Astrocyte (in vitro differentiated cells and primary cell): ENCODE data around the gene CD70. TPM values are rescaled to one million over a fixed set of nuclear protein-coding genes. Genes with fewer than 3 reads are reported as not detected.
A peak's percentile ranks its signal among the peaks of the same experiment; 100 is the strongest.
"Not testable (repeated sequence)": the region's sequence is repeated elsewhere in the genome, so short reads cannot be mapped to it uniquely, and the experiment has no call there.

Experiments
- DNase-seq: peaks from one replicate; pipeline ENCODE4 v3.0.0-alpha.2; 2010; ENCODE audit warnings: low read depth
- FAIRE-seq: peaks from 2 replicates; lab custom pipeline; 2011; peaks lifted over from hg19 to GRCh38; lab: Jason Lieb, UNC
- H2AFZ ChIP-seq: 2 replicates; pipeline ENCODE4 v1.6.0; 2012; ENCODE audit warnings: low read depth, low read length, inconsistent platforms
- H3K27ac ChIP-seq: 2 replicates; pipeline ENCODE4 v1.5.1; 2011; ENCODE audit warnings: low read depth, low read length, inconsistent platforms
- H3K27me3 ChIP-seq: 2 replicates; pipeline ENCODE4 v1.6.0; 2011; ENCODE audit warnings: low read length, inconsistent platforms; ENCODE audit not compliant: insufficient read depth
- H3K36me3 ChIP-seq: 2 replicates; pipeline ENCODE4 v1.5.1; 2011; ENCODE audit warnings: low read length, inconsistent platforms; ENCODE audit not compliant: insufficient read depth
- H3K4me1 ChIP-seq: 2 replicates; pipeline ENCODE4 v1.5.1; 2011; ENCODE audit warnings: low read length, inconsistent platforms; ENCODE audit not compliant: insufficient read depth
- H3K4me2 ChIP-seq: 2 replicates; pipeline ENCODE4 v1.6.0; 2012; ENCODE audit warnings: low read length, inconsistent platforms
- H3K4me3 ChIP-seq: 2 replicates; pipeline ENCODE4 v1.5.1; 2011; ENCODE audit warnings: low read depth, mild to moderate bottlenecking, low read length, inconsistent platforms; ENCODE audit not compliant: insufficient read depth
- H3K79me2 ChIP-seq: 2 replicates; pipeline ENCODE4 v1.6.0; 2012; ENCODE audit warnings: mild to moderate bottlenecking, low read length, inconsistent platforms; ENCODE audit not compliant: insufficient read depth
- H3K9ac ChIP-seq: 2 replicates; pipeline ENCODE4 v1.6.0; 2012; ENCODE audit warnings: mild to moderate bottlenecking, low read length, inconsistent platforms
- H3K9me3 ChIP-seq: 2 replicates; pipeline ENCODE4 v1.5.1; 2012; ENCODE audit warnings: low read depth, mild to moderate bottlenecking, low read length, inconsistent platforms; ENCODE audit not compliant: insufficient read depth
- H4K20me1 ChIP-seq: 2 replicates; pipeline ENCODE4 v1.6.0; 2012; ENCODE audit warnings: low read length, inconsistent platforms; ENCODE audit not compliant: insufficient read depth
- H3K27ac Mint-ChIP-seq: one replicate; pipeline ENCODE4 v1.8.0; 2021; ENCODE audit warnings: mild to moderate bottlenecking, mixed read lengths; ENCODE audit not compliant: unreplicated experiment
- H3K27me3 Mint-ChIP-seq: one replicate; pipeline ENCODE4 v1.8.0; 2021; ENCODE audit warnings: low read depth, mixed read lengths; ENCODE audit not compliant: unreplicated experiment
- H3K36me3 Mint-ChIP-seq: one replicate; pipeline ENCODE4 v1.8.0; 2021; ENCODE audit warnings: low read depth, mixed read lengths; ENCODE audit not compliant: unreplicated experiment
- H3K4me1 Mint-ChIP-seq: one replicate; pipeline ENCODE4 v1.8.0; 2021; ENCODE audit warnings: low read depth, mixed read lengths; ENCODE audit not compliant: unreplicated experiment
- H3K4me3 Mint-ChIP-seq: one replicate; pipeline ENCODE4 v1.8.0; 2021; ENCODE audit warnings: mild to moderate bottlenecking, moderate library complexity, mixed read lengths; ENCODE audit not compliant: unreplicated experiment
- H3K9me3 Mint-ChIP-seq: one replicate; pipeline ENCODE4 v1.8.0; 2021; ENCODE audit warnings: mild to moderate bottlenecking, mixed read lengths; ENCODE audit not compliant: unreplicated experiment
- EZH2 ChIP-seq: IDR thresholded peaks from 2 replicates; pipeline ENCODE4 v1.6.1; 2012; ENCODE audit warnings: mild to moderate bottlenecking, low read length, inconsistent platforms; ENCODE audit not compliant: insufficient read depth
- total RNA-seq: library from RNA; stranded (reverse); gene quantifications from 2 replicates; pipeline ENCODE4 v1.2.1, GENCODE V29; 2021
- TF ChIP-seq, protein P1 (sequence below): IDR thresholded peaks from 2 replicates; pipeline ENCODE4 v1.5.1; 2011; ENCODE audit warnings: low read depth, mild to moderate bottlenecking, inconsistent platforms, low read length, moderate library complexity; ENCODE audit not compliant: insufficient read depth

CD70 gene
- total RNA-seq, 1 donor from 2014 or later: 0.48 TPM

DNA sequence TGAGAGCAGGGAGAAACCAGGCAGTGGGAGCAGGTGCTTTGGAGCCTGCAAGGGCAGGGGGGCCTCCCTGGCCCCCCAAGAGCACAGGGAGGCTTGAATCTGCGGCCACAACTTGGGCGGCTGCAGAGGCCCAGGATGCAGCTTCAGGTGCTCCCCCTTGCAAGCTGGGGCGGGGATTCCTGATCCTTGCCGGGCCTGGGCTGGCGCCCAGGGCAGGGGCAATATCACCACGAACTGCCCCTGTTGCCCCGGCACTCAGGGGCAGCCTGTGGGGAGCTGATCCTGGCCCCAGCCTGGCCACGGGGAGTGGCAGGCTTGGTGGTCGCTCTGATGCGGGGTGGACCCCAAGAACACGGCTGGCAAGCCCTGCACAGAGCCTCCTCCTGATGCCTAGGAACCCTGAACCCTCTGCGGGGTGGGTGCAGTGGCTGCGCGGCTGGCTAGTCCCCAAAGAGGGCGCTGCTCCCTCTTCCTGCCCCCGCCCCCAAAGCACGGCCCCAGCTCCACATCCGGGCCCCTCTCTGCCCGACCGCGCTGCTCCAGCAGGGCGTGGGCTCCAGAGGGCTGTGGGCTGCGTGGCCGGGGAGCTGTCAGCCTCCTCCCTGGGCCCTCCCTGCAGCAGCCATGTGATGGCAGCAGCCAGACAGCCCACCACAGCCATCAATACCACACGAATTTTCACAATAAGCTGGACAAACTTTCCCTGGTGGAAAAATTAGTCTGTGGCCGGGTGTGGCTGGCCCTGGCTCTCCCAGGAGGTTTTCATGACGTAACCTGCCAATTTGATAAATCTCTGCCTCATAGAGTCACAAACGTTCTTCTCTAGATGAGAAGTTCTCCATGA is 39.1 kb downstream of the CD70 start:
- TF ChIP-seq, protein P1, sequence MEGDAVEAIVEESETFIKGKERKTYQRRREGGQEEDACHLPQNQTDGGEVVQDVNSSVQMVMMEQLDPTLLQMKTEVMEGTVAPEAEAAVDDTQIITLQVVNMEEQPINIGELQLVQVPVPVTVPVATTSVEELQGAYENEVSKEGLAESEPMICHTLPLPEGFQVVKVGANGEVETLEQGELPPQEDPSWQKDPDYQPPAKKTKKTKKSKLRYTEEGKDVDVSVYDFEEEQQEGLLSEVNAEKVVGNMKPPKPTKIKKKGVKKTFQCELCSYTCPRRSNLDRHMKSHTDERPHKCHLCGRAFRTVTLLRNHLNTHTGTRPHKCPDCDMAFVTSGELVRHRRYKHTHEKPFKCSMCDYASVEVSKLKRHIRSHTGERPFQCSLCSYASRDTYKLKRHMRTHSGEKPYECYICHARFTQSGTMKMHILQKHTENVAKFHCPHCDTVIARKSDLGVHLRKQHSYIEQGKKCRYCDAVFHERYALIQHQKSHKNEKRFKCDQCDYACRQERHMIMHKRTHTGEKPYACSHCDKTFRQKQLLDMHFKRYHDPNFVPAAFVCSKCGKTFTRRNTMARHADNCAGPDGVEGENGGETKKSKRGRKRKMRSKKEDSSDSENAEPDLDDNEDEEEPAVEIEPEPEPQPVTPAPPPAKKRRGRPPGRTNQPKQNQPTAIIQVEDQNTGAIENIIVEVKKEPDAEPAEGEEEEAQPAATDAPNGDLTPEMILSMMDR: no peak
- TF ChIP-seq EZH2: no peak
- H3K4me3 Mint-ChIP-seq: no peak overlapping the region
- Histone ChIP-seq H3K9ac (no peak overlapping the region), H3K27ac (no peak overlapping the region), H3K4me3 (no peak overlapping the region), H4K20me1 (no peaks in the 10 kb centered on the region), H3K4me2 (no peak overlapping the region), H2AFZ (no peak overlapping the region), H3K27me3 (no peaks in the 10 kb centered on the region), H3K9me3 (no peaks in the 10 kb centered on the region), H3K4me1 (no peaks in the 10 kb centered on the region), H3K36me3 (no peaks in the 10 kb centered on the region), H3K79me2 (no peaks in the 10 kb centered on the region)
- no peaks in the 10 kb centered on the region for H3K36me3 Mint-ChIP-seq
- peaks cover 2% of the 10 kb centered on the region for H3K27me3 Mint-ChIP-seq
- DNase-seq (peak; percentile 68), FAIRE-seq (no peak)
- H3K27ac Mint-ChIP-seq: no peak overlapping the region
- peaks cover 7% of the 10 kb centered on the region for H3K9me3 Mint-ChIP-seq
- H3K4me1 Mint-ChIP-seq: no peaks in the 10 kb centered on the region

DNA sequence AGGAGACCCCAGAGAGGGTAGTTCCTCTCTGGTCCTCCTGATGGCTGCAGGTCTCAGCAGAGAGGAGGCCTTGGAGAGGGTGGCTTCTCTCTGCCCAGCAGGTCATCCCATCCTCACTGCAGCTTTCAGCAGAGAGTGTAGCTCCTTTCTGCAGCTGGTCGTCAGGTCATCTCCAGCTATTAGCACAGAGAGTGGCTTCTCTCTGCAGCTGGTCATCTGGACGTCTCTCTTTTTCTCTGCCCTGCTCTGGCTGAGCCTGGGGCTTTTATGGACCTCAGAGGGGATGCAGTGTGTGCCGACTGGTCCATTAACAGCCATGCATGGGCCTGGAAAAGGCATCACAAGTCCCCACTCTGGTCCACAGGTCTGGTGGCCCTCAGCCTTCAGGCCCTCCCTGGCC is 39.9 kb downstream of the CD70 start:
- no peak for FAIRE-seq
- DNase-seq: no peak
- Histone ChIP-seq H3K4me3 (no peak overlapping the region), H2AFZ (no peak overlapping the region), H3K27me3 (no peaks in the 10 kb centered on the region), H3K27ac (no peak overlapping the region), H3K9ac (no peak overlapping the region), H3K4me2 (no peak overlapping the region), H3K36me3 (no peaks in the 10 kb centered on the region), H4K20me1 (no peaks in the 10 kb centered on the region), H3K9me3 (no peaks in the 10 kb centered on the region), H3K4me1 (no peaks in the 10 kb centered on the region), H3K79me2 (no peaks in the 10 kb centered on the region)
- Mint-ChIP-seq H3K27ac (no peak overlapping the region), H3K27me3 (peaks cover 2% of the 10 kb centered on the region), H3K4me3 (no peak overlapping the region), H3K36me3 (no peaks in the 10 kb centered on the region), H3K9me3 (peaks cover 11% of the 10 kb centered on the region), H3K4me1 (no peaks in the 10 kb centered on the region)
- TF ChIP-seq, protein P1: no peak
- no peak for TF ChIP-seq EZH2

DNA sequence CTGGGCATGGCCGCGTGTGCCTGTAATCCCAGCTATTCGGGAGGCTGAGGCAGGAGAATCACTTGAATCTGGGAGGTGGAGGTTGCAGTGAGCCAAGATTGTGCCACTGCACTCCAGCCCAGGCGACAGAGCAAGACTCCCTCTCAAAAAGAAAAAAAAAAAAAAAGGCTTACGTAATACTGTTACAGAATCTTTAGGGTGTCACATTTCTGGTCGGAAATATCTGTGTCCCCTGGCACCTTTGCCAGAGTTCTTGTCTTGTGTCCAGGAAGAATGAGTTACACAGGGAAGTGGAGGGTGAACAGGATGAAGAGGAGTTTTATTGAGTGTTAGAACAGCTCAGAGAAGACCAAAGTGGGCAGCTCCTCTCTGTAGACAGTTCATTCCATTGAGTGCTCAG is 40.3 kb downstream of the CD70 start:
- FAIRE-seq, H3K4me1 ChIP-seq, H3K27ac Mint-ChIP-seq, H3K27ac ChIP-seq, H4K20me1 ChIP-seq, H3K4me2 ChIP-seq, H3K9me3 ChIP-seq, H3K27me3 Mint-ChIP-seq, H2AFZ ChIP-seq, H3K4me3 ChIP-seq, H3K36me3 ChIP-seq, H3K4me1 Mint-ChIP-seq, H3K36me3 Mint-ChIP-seq, H3K79me2 ChIP-seq, H3K9ac ChIP-seq, DNase-seq, H3K4me3 Mint-ChIP-seq, H3K27me3 ChIP-seq: not testable (repeated sequence)
- peaks cover 14% of the 10 kb centered on the region for H3K9me3 Mint-ChIP-seq
